Astrocyte (in vitro differentiated cells and primary cell): ENCODE results near the gene PDE7B. TPM values are rescaled to one million over a fixed set of nuclear protein-coding genes. Genes with fewer than 3 reads are reported as not detected.

Experiments used
- DNase-seq: peaks from one replicate; pipeline ENCODE4 v3.0.0-alpha.2; 2010; ENCODE audit warnings: low read depth
- FAIRE-seq: peaks from 2 replicates; lab custom pipeline; 2011; peaks lifted over from hg19 to GRCh38; lab: Jason Lieb, UNC
- H2AFZ ChIP-seq: 2 replicates; pipeline ENCODE4 v1.6.0; 2012; ENCODE audit warnings: low read depth, low read length, inconsistent platforms
- H3K27ac ChIP-seq: 2 replicates; pipeline ENCODE4 v1.5.1; 2011; ENCODE audit warnings: low read depth, low read length, inconsistent platforms
- H3K27me3 ChIP-seq: 2 replicates; pipeline ENCODE4 v1.6.0; 2011; ENCODE audit warnings: low read length, inconsistent platforms; ENCODE audit not compliant: insufficient read depth
- H3K36me3 ChIP-seq: 2 replicates; pipeline ENCODE4 v1.5.1; 2011; ENCODE audit warnings: low read length, inconsistent platforms; ENCODE audit not compliant: insufficient read depth
- H3K4me1 ChIP-seq: 2 replicates; pipeline ENCODE4 v1.5.1; 2011; ENCODE audit warnings: low read length, inconsistent platforms; ENCODE audit not compliant: insufficient read depth
- H3K4me2 ChIP-seq: 2 replicates; pipeline ENCODE4 v1.6.0; 2012; ENCODE audit warnings: low read length, inconsistent platforms
- H3K4me3 ChIP-seq: 2 replicates; pipeline ENCODE4 v1.5.1; 2011; ENCODE audit warnings: low read depth, mild to moderate bottlenecking, low read length, inconsistent platforms; ENCODE audit not compliant: insufficient read depth
- H3K79me2 ChIP-seq: 2 replicates; pipeline ENCODE4 v1.6.0; 2012; ENCODE audit warnings: mild to moderate bottlenecking, low read length, inconsistent platforms; ENCODE audit not compliant: insufficient read depth
- H3K9ac ChIP-seq: 2 replicates; pipeline ENCODE4 v1.6.0; 2012; ENCODE audit warnings: mild to moderate bottlenecking, low read length, inconsistent platforms
- H3K9me3 ChIP-seq: 2 replicates; pipeline ENCODE4 v1.5.1; 2012; ENCODE audit warnings: low read depth, mild to moderate bottlenecking, low read length, inconsistent platforms; ENCODE audit not compliant: insufficient read depth
- H4K20me1 ChIP-seq: 2 replicates; pipeline ENCODE4 v1.6.0; 2012; ENCODE audit warnings: low read length, inconsistent platforms; ENCODE audit not compliant: insufficient read depth
- H3K27ac Mint-ChIP-seq: one replicate; pipeline ENCODE4 v1.8.0; 2021; ENCODE audit warnings: mild to moderate bottlenecking, mixed read lengths; ENCODE audit not compliant: unreplicated experiment
- H3K27me3 Mint-ChIP-seq: one replicate; pipeline ENCODE4 v1.8.0; 2021; ENCODE audit warnings: low read depth, mixed read lengths; ENCODE audit not compliant: unreplicated experiment
- H3K36me3 Mint-ChIP-seq: one replicate; pipeline ENCODE4 v1.8.0; 2021; ENCODE audit warnings: low read depth, mixed read lengths; ENCODE audit not compliant: unreplicated experiment
- H3K4me1 Mint-ChIP-seq: one replicate; pipeline ENCODE4 v1.8.0; 2021; ENCODE audit warnings: low read depth, mixed read lengths; ENCODE audit not compliant: unreplicated experiment
- H3K4me3 Mint-ChIP-seq: one replicate; pipeline ENCODE4 v1.8.0; 2021; ENCODE audit warnings: mild to moderate bottlenecking, moderate library complexity, mixed read lengths; ENCODE audit not compliant: unreplicated experiment
- H3K9me3 Mint-ChIP-seq: one replicate; pipeline ENCODE4 v1.8.0; 2021; ENCODE audit warnings: mild to moderate bottlenecking, mixed read lengths; ENCODE audit not compliant: unreplicated experiment
- EZH2 ChIP-seq: IDR thresholded peaks from 2 replicates; pipeline ENCODE4 v1.6.1; 2012; ENCODE audit warnings: mild to moderate bottlenecking, low read length, inconsistent platforms; ENCODE audit not compliant: insufficient read depth
- total RNA-seq: library from RNA; stranded (reverse); gene quantifications from 2 replicates; pipeline ENCODE4 v1.2.1, GENCODE V29; 2021
- TF ChIP-seq, protein P1 (sequence below): IDR thresholded peaks from 2 replicates; pipeline ENCODE4 v1.5.1; 2011; ENCODE audit warnings: low read depth, mild to moderate bottlenecking, inconsistent platforms, low read length, moderate library complexity; ENCODE audit not compliant: insufficient read depth

PDE7B gene
- total RNA-seq, 1 donor from 2014 or later, result 0.27 TPM

DNA sequence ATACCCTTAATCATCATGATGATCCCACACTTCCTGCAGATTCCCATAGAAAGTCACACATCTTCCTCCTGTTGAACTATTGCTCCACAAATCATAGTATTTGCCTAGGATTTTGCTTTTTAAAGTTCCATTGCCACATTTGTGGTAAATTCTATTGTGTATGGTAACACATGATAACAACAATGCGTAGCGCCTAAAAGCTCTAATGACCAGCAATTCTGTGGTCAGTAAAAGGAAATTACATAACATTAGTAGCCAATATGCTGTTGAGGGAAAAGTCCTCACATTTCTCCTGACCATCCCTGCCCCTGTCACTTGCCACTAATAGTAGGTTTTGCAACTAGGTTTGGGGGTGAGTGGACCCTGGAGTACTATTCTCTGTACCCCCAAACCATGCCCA lies 31.8 kb upstream of the PDE7B start:
- no peaks in the 10 kb centered on the region for H3K9me3 Mint-ChIP-seq
- H3K36me3 Mint-ChIP-seq, result no peaks in the 10 kb centered on the region
- H3K4me3 Mint-ChIP-seq, result no peak overlapping the region
- Histone ChIP-seq H3K4me3 (no peak overlapping the region), H3K36me3 (no peaks in the 10 kb centered on the region), H3K4me1 (no peaks in the 10 kb centered on the region), H4K20me1 (no peaks in the 10 kb centered on the region), H3K27me3 (no peaks in the 10 kb centered on the region), H3K79me2 (no peaks in the 10 kb centered on the region), H3K9me3 (no peaks in the 10 kb centered on the region), H3K4me2 (no peak overlapping the region), H3K27ac (no peak overlapping the region), H2AFZ (no peak overlapping the region), H3K9ac (no peak overlapping the region)
- no peaks in the 10 kb centered on the region for H3K27me3 Mint-ChIP-seq
- DNase-seq (no peak), FAIRE-seq (no peak)
- no peak overlapping the region for H3K27ac Mint-ChIP-seq
- no peaks in the 10 kb centered on the region for H3K4me1 Mint-ChIP-seq
- TF ChIP-seq, protein P1, sequence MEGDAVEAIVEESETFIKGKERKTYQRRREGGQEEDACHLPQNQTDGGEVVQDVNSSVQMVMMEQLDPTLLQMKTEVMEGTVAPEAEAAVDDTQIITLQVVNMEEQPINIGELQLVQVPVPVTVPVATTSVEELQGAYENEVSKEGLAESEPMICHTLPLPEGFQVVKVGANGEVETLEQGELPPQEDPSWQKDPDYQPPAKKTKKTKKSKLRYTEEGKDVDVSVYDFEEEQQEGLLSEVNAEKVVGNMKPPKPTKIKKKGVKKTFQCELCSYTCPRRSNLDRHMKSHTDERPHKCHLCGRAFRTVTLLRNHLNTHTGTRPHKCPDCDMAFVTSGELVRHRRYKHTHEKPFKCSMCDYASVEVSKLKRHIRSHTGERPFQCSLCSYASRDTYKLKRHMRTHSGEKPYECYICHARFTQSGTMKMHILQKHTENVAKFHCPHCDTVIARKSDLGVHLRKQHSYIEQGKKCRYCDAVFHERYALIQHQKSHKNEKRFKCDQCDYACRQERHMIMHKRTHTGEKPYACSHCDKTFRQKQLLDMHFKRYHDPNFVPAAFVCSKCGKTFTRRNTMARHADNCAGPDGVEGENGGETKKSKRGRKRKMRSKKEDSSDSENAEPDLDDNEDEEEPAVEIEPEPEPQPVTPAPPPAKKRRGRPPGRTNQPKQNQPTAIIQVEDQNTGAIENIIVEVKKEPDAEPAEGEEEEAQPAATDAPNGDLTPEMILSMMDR, result no peak
- no peak for TF ChIP-seq EZH2

DNA sequence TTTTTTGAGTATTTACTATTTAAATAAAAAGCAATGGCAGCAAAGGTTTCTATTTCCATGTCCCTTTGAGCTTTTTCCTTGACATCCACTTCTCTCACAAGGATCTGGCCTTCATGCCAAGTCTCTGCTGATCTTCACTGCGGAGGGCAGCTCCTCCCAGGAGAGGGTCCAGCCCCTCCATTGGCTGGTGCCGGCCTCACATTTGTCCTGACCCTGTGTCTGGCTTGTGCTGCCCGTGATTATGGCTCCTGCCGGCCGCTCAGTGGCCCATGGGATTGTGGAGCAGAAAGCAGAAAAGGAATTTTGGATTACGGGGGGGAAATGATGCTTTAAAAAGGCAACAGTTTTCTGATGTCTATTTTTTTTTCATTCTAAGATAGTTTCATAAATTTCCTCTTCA lies 31.2 kb upstream of the PDE7B start:
- no peak for FAIRE-seq

DNA sequence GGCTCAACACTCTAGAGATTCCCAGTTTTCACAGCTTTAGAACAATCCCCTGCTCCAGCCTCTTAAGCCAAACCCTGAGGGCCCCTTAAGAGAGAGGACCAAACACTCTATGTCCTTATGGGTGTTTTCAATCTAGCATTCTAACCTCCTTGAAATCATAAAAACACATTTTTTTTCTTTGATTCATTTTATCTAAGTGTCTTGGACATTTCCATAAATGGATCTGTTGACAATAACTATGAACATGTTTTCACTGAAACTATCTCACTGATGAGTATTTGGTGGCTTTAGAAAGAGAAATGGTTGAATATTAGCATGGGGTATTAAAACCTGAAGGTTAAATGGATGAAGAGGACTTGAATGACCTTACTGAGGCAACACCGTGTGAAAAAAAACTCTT lies 27.6 kb upstream of the PDE7B start:
- Histone ChIP-seq H3K9me3 (no peaks in the 10 kb centered on the region), H3K4me1 (no peaks in the 10 kb centered on the region), H3K4me3 (no peak overlapping the region), H3K27me3 (no peaks in the 10 kb centered on the region), H3K79me2 (no peaks in the 10 kb centered on the region), H2AFZ (no peak overlapping the region), H3K27ac (no peak overlapping the region), H3K36me3 (no peaks in the 10 kb centered on the region), H3K4me2 (no peak overlapping the region), H3K9ac (no peak overlapping the region), H4K20me1 (no peaks in the 10 kb centered on the region)
- Mint-ChIP-seq H3K4me3 (no peak overlapping the region), H3K27me3 (no peaks in the 10 kb centered on the region), H3K36me3 (no peaks in the 10 kb centered on the region), H3K4me1 (peaks cover 2% of the 10 kb centered on the region), H3K27ac (no peak overlapping the region), H3K9me3 (no peaks in the 10 kb centered on the region)
- no peak for FAIRE-seq
- TF ChIP-seq EZH2, result no peak
- TF ChIP-seq, protein P1, result no peak
- DNase-seq, result no peak

More for the DNA sequence above, 31.2 kb upstream of the PDE7B start:
- H3K36me3 ChIP-seq, result no peaks in the 10 kb centered on the region
- H3K79me2 ChIP-seq, result no peaks in the 10 kb centered on the region
- DNase-seq, result no peak
- no peaks in the 10 kb centered on the region for H3K4me1 Mint-ChIP-seq
- H3K36me3 Mint-ChIP-seq, result no peaks in the 10 kb centered on the region
- no peak for TF ChIP-seq EZH2
- TF ChIP-seq, protein P1, result no peak
- H3K4me3 Mint-ChIP-seq, result no peak overlapping the region
- H3K27ac Mint-ChIP-seq, result no peak overlapping the region
- H3K27ac ChIP-seq, result no peak overlapping the region
- no peaks in the 10 kb centered on the region for H4K20me1 ChIP-seq
- H3K9me3 Mint-ChIP-seq, result no peaks in the 10 kb centered on the region
- H3K9ac ChIP-seq, result no peak overlapping the region
- H3K9me3 ChIP-seq, result no peaks in the 10 kb centered on the region
- no peak overlapping the region for H3K4me2 ChIP-seq
- H2AFZ ChIP-seq, result no peak overlapping the region
- no peak overlapping the region for H3K4me3 ChIP-seq
- no peaks in the 10 kb centered on the region for H3K4me1 ChIP-seq
- no peaks in the 10 kb centered on the region for H3K27me3 ChIP-seq
- H3K27me3 Mint-ChIP-seq, result no peaks in the 10 kb centered on the region
